ENCODE results near the gene CNPY1. TPM values are rescaled to one million over a fixed set of nuclear protein-coding genes. Genes with fewer than 3 reads are reported as not detected.
A peak's percentile ranks its signal among the peaks of the same experiment; 100 is the strongest.

CNPY1 gene
- total RNA-seq, 1 experiment from 2014 or later: not detected

DNA sequence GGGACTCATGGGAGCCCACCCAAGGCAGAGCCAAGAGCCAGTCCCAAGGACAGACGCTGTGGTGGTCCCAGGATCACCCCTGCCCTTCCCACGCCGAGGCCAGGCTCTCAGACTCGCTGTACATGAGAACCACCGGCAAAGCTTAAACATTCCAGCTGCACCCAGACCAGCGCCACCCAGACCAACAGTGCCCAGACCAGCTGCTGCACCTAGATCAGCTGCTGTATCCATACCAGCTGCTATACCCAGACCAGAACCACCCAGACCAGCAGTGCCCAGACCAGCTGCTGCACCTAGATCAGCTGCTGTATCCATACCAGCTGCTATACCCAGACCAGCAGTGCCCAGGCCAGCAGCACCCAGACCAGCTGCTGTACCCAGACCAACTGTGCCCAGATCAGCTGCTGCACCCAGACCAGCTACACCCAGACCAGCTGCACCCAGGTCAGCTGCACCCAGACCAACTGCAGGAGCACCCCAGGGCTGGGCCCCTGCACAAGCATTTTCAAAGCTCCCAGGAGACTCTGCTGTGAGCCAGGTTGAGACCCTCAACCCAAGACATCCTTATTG, 47.9 kb upstream of the CNPY1 start:
- peaks cover under 1% of the 10 kb centered on the region for H3K27me3 Mint-ChIP-seq (ENCODE audit: low read depth)
- Histone ChIP-seq H3T11ph (ENCODE audit: low read length) (no peak overlapping the region), H4K91ac (ENCODE audit: insufficient read length, low read depth, low read length) (no peak overlapping the region), H2BK20ac (ENCODE audit: low read depth, low read length, poor library complexity, severe bottlenecking) (no peak overlapping the region), H4K20me1 (ENCODE audit: control insufficient read depth, insufficient read depth, insufficient read length) (no peaks in the 10 kb centered on the region), H3K23me2 (ENCODE audit: insufficient read length, low read depth, low read length, poor library complexity, severe bottlenecking) (no peaks in the 10 kb centered on the region), H3K23ac (ENCODE audit: insufficient read length, low read depth, low read length) (no peak overlapping the region), H3K9ac (ENCODE audit: extremely low read depth, insufficient read length, low read length) (no peak overlapping the region), H2BK12ac (ENCODE audit: insufficient read length, low read depth, low read length) (no peak overlapping the region), H3K14ac (ENCODE audit: insufficient read depth, low read length) (no peak overlapping the region), H3K79me1 (ENCODE audit: insufficient read depth, low read depth, low read length, poor library complexity, severe bottlenecking) (no peaks in the 10 kb centered on the region), H3K79me2 (ENCODE audit: insufficient read depth, low read length) (no peaks in the 10 kb centered on the region), H3K4ac (ENCODE audit: low read depth, low read length) (no peak overlapping the region), H2BK15ac (ENCODE audit: low read depth, low read length) (no peak overlapping the region), H2BK120ac (ENCODE audit: low read depth, low read length, poor library complexity, severe bottlenecking) (no peak overlapping the region), H3K27ac (ENCODE audit: insufficient read length, low read depth, low read length) (no peak overlapping the region), H3K27me3 (ENCODE audit: insufficient read depth, low read length) (no peaks in the 10 kb centered on the region), H2AFZ (ENCODE audit: low read length) (no peak overlapping the region), H2BK5ac (ENCODE audit: insufficient read length, low read length) (no peak overlapping the region), H4K5ac (ENCODE audit: insufficient read length, low read depth, low read length) (no peak overlapping the region), H3K56ac (ENCODE audit: insufficient read length, low read depth, low read length) (no peak overlapping the region), H3K18ac (ENCODE audit: insufficient read length, low read depth, low read length) (no peak overlapping the region), H3K4me1 (ENCODE audit: insufficient read depth, low read length) (peaks cover 6% of the 10 kb centered on the region; the same call in 1 of the 2 replicates), H3K4me2 (ENCODE audit: insufficient read depth, insufficient read length, low read length) (no peak overlapping the region), H3K9me3 (ENCODE audit: control insufficient read depth, low read depth, low read length) (no peaks in the 10 kb centered on the region), H2AK5ac (ENCODE audit: insufficient read length, low read length) (no peak overlapping the region), H4K8ac (replicated peaks; ENCODE audit: insufficient read length, low read depth, low read length) (no peak overlapping the region)
- no peak for DNase-seq
- peaks cover 19 to 25% of the 10 kb centered on the region in 2 experiments for H3K4me1 Mint-ChIP-seq
- H3K36me3 Mint-ChIP-seq (ENCODE audit: insufficient read depth in 1 of 3, low read depth in 3 of 3): no peaks in the 10 kb centered on the region; a peak in 1 of 7 replicates
- peak overlapping the region in 1 of 3 experiments; percentile 88; a peak in 1 of 7 replicates for H3K27ac Mint-ChIP-seq
- TF ChIP-seq CTCF (conservative IDR thresholded peaks at IDR 0.05): no peak
- WGBS (ENCODE audit: extremely low coverage, insufficient read length, low lambda C conversion rate): no CpG with 5 or more reads among the region's 6 CpGs
- no peaks in the 10 kb centered on the region for H3K9me3 Mint-ChIP-seq
- no peak overlapping the region for H3K4me3 Mint-ChIP-seq

Measured in H9 (cell line).